Measurements from ENCODE around the gene GRB10.

- TF ChIP-seq, protein P1, sequence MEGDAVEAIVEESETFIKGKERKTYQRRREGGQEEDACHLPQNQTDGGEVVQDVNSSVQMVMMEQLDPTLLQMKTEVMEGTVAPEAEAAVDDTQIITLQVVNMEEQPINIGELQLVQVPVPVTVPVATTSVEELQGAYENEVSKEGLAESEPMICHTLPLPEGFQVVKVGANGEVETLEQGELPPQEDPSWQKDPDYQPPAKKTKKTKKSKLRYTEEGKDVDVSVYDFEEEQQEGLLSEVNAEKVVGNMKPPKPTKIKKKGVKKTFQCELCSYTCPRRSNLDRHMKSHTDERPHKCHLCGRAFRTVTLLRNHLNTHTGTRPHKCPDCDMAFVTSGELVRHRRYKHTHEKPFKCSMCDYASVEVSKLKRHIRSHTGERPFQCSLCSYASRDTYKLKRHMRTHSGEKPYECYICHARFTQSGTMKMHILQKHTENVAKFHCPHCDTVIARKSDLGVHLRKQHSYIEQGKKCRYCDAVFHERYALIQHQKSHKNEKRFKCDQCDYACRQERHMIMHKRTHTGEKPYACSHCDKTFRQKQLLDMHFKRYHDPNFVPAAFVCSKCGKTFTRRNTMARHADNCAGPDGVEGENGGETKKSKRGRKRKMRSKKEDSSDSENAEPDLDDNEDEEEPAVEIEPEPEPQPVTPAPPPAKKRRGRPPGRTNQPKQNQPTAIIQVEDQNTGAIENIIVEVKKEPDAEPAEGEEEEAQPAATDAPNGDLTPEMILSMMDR (IDR thresholded peaks at IDR 0.05): no peak
- TF ChIP-seq POLR2A (IDR thresholded peaks at IDR 0.05): no peak
Observed at GRCh38 chr7:50714857-50715256, 67.8 kb downstream of the GRB10 start.

All from uterus (tissue), 2 donors.